Measurements from ENCODE around the gene OR3A3.
"Not testable (repeated sequence)": the region's sequence is repeated elsewhere in the genome, so short reads cannot be mapped to it uniquely, and the experiment has no call there.

OR3A3 gene

DNA sequence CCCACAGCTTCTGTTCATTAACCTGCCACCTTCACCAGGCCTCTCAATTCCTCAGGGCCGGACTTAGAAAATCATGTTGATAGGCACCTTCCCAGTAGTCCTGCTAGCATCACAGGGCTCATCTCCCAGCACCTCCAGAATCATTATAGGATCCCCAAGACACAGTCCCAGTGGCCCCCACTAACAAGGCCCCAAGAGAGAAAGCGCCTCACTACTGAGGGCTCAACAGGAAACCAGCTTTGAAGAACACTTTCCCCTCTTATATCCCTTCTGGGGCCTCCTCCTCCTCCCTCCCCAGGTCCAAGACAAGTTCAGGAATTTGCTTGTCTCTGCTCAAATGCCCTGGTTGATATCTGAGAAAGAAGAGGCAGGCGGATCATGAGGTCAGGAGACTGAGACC lies at the start of gene OR3A3:
Gene OR3A3 (plus strand): TSS at position 301 of the 400 bp plus-strand sequence.
- no peak within 1 kb of the TSS for H3K4me3 ChIP-seq (ENCODE audit: low read length)
- TF ChIP-seq, protein P1, sequence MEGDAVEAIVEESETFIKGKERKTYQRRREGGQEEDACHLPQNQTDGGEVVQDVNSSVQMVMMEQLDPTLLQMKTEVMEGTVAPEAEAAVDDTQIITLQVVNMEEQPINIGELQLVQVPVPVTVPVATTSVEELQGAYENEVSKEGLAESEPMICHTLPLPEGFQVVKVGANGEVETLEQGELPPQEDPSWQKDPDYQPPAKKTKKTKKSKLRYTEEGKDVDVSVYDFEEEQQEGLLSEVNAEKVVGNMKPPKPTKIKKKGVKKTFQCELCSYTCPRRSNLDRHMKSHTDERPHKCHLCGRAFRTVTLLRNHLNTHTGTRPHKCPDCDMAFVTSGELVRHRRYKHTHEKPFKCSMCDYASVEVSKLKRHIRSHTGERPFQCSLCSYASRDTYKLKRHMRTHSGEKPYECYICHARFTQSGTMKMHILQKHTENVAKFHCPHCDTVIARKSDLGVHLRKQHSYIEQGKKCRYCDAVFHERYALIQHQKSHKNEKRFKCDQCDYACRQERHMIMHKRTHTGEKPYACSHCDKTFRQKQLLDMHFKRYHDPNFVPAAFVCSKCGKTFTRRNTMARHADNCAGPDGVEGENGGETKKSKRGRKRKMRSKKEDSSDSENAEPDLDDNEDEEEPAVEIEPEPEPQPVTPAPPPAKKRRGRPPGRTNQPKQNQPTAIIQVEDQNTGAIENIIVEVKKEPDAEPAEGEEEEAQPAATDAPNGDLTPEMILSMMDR (IDR thresholded peaks at IDR 0.05; ENCODE audit: insufficient read depth, low read depth, low read length, missing control alignments) = no peak
- DNase-seq (ENCODE audit: low read depth) = no peak

- not testable (repeated sequence) for H3K4me3 ChIP-seq (ENCODE audit: low read length); DNase-seq (ENCODE audit: low read depth)
Measured at GRCh38 chr17:3371167-3371566, 40.0 kb upstream of the OR3A3 start.

- TF ChIP-seq, protein P1 (IDR thresholded peaks at IDR 0.05; ENCODE audit: insufficient read depth, low read depth, low read length, missing control alignments) = no peak
- H3K4me3 ChIP-seq (ENCODE audit: low read length) = no peak overlapping the region
- DNase-seq (ENCODE audit: low read depth) = no peak
Measured at GRCh38 chr17:3378321-3378720, 32.8 kb upstream of the OR3A3 start.

DNA sequence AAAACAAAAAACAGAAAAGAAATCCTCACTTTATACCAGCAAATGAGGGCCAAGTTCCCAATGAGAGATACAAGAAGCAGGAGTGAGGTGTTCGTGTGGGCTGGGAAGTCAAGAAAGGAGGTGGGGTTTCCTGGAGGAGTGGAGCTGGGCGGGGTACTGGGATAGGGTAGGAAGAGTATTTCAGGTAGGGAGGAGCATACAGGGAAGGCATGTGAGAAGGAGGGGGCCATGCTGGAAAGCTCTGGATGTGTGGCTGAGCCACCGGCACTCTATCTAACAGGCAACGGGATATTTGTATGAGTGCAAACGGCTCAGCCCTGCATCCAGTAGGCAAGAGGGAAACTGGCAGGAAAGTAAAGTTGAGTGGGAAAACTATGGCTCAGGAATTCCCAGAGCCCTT lies 29.2 kb upstream of the OR3A3 start:
- no peak for DNase-seq (ENCODE audit: low read depth)
- no peak overlapping the region for H3K4me3 ChIP-seq (ENCODE audit: low read length)
- TF ChIP-seq, protein P1 (IDR thresholded peaks at IDR 0.05; ENCODE audit: insufficient read depth, low read depth, low read length, missing control alignments) = no peak

DNA sequence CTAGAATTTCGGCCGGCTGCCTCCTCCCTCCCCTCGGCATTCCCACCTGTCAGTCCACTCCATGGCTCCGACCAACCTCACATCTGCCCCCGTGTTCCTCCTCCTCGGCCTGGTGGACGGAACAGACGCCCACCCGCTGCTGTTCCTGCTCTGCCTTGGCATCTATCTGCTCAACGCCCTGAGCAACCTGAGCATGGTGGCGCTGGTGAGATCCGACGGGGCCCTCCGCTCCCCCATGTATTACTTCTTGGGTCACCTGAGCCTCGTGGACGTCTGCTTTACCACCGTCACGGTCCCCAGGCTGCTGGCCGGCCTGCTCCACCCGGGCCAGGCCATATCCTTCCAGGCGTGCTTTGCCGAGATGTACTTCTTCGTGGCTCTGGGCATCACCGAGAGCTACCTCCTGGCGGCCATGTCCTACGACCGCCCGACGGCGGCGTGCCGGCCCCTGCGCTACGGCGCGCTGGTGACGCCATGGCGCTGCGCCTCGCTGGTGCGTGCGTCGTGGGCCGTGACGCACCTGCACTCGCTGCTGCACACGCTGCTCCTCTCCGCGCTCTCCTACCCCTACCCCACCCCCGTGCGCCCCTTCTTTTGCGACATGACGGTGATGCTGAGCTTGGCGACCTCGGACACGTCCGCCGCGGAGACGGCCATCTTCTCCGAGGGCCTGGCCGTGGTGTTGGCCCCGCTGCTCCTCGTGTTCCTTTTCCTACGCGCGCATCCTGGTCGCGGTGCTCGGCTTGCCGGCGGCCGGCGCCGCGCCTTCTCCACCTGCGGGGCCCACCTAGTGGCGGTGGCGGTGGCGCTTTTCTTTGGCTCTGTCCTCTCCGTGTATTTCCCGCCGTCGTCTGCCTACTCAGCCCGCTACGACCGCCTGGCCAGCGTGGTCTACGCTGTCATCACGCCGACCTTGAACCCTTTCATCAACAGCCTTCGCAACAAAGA lies 25.0 kb upstream of the OR3A3 start, which contains the start of gene OR3A2:
Gene OR3A2 (minus strand): TSS at position 440 of the 948 bp plus-strand sequence.
- H3K4me3 ChIP-seq (ENCODE audit: low read length) = no peak within 1 kb of the TSS
- TF ChIP-seq, protein P1 (IDR thresholded peaks at IDR 0.05; ENCODE audit: insufficient read depth, low read depth, low read length, missing control alignments) = no peak
- DNase-seq (ENCODE audit: low read depth) = no peak

DNA sequence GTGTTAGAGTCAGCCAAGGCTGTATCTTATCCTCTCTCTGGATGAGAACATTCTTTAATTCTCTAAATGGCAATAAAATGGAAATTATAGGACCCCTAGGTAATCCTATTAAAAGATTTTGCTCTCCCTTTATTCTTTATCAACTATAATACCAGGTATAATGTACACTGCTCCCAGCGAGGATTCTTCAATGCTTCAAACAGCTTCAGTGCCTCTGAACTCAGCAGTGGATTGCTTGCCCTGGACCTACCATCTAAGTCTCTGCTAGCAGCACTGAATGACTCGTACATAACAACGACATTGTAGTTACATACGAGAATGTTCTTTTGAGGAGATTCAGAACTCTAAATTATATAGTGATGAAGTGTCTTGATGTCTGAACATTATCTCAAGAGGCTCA lies 21.4 kb upstream of the OR3A3 start:
- H3K4me3 ChIP-seq (ENCODE audit: low read length) = no peak overlapping the region
- TF ChIP-seq, protein P1 (IDR thresholded peaks at IDR 0.05; ENCODE audit: insufficient read depth, low read depth, low read length, missing control alignments) = no peak
- no peak for DNase-seq (ENCODE audit: low read depth)

- not testable (repeated sequence) for DNase-seq (ENCODE audit: low read depth); H3K4me3 ChIP-seq (ENCODE audit: low read length)
Measured at GRCh38 chr17:3397801-3398200, 13.4 kb upstream of the OR3A3 start.

- no peak for DNase-seq (ENCODE audit: low read depth)
- TF ChIP-seq, protein P1 (IDR thresholded peaks at IDR 0.05; ENCODE audit: insufficient read depth, low read depth, low read length, missing control alignments) = no peak
- no peak within 1 kb of the TSS for H3K4me3 ChIP-seq (ENCODE audit: low read length)
Measured at GRCh38 chr17:3398310-3398709, 12.9 kb upstream of the OR3A3 start, which contains the start of gene OR1E1. Gene OR1E1, minus strand, starts transcription at chr17:3398410. Its CDS starts 0 bp downstream, at chr17:3398410.
